Measurements from ENCODE around the gene SEMA5A.

SEMA5A gene

DNA sequence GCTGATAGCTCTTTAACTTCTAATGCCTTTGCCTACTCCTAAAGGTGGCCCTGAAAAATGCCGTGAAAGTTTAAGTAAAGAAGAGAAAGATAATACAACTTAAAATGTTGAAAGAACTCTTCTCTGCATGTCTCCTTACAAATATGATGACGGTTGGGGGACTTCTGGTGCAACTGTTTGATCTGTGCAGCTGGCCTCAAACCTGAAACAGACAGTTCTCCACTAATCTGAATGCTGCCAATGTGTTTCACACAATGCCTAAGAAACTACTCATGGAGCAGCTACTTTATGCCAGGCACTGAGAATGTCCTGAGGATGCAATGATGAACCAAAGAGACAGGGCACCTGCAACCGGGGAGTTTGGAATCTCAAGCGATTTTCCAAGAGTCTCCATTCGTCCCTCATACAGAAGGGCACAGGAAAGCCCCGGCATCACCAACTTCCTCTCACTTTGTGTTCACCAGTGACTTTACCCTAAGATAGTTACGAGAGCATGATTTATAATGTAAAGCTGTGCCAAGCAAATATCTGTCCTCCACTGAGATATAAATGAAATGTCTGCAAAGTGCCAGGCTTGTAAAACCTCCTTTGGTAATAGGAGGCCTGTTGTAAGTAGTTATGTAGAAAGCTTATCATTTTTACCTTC, 455.4 kb downstream of the SEMA5A start:
- Mint-ChIP-seq H3K27me3 (ENCODE audit: low read depth, poor library complexity) (no peaks in the 10 kb centered on the region), H3K4me1 (no peaks in the 10 kb centered on the region), H3K27ac (no peak overlapping the region), H3K4me3 (no peak overlapping the region), H3K36me3 (ENCODE audit: low read depth) (peaks cover 22% of the 10 kb centered on the region), H3K9me3 (peaks cover 17% of the 10 kb centered on the region)
- DNase-seq, result no peak
- no peak for TF ChIP-seq CTCF (IDR thresholded peaks at IDR 0.05)

GRCh38 chr5:9089893-9090292, 456.0 kb downstream of the SEMA5A start:
- H3K4me3 Mint-ChIP-seq, result no peak overlapping the region
- peaks cover 25% of the 10 kb centered on the region for H3K36me3 Mint-ChIP-seq (ENCODE audit: low read depth)
- no peaks in the 10 kb centered on the region for H3K4me1 Mint-ChIP-seq
- H3K27me3 Mint-ChIP-seq (ENCODE audit: low read depth, poor library complexity), result no peaks in the 10 kb centered on the region
- TF ChIP-seq CTCF (IDR thresholded peaks at IDR 0.05), result no peak
- H3K27ac Mint-ChIP-seq, result no peak overlapping the region
- H3K9me3 Mint-ChIP-seq, result peaks cover 22% of the 10 kb centered on the region
- no peak for DNase-seq

GRCh38 chr5:9082996-9083395, 462.9 kb downstream of the SEMA5A start:
- H3K9me3 Mint-ChIP-seq, result peaks cover 39% of the 10 kb centered on the region
- H3K4me3 Mint-ChIP-seq, result no peak overlapping the region
- no peaks in the 10 kb centered on the region for H3K4me1 Mint-ChIP-seq
- peaks cover 41% of the 10 kb centered on the region for H3K36me3 Mint-ChIP-seq (ENCODE audit: low read depth)
- no peak for TF ChIP-seq CTCF (IDR thresholded peaks at IDR 0.05)
- H3K27ac Mint-ChIP-seq, result no peak overlapping the region
- no peak for DNase-seq
- no peaks in the 10 kb centered on the region for H3K27me3 Mint-ChIP-seq (ENCODE audit: low read depth, poor library complexity)

- no peak overlapping the region for H3K4me3 Mint-ChIP-seq
- DNase-seq, result no peak
- no peaks in the 10 kb centered on the region for H3K36me3 Mint-ChIP-seq (ENCODE audit: low read depth)
- TF ChIP-seq CTCF (IDR thresholded peaks at IDR 0.05), result no peak
- peaks cover 3% of the 10 kb centered on the region for H3K4me1 Mint-ChIP-seq
- peaks cover 4% of the 10 kb centered on the region for H3K27me3 Mint-ChIP-seq (ENCODE audit: low read depth, poor library complexity)
- no peaks in the 10 kb centered on the region for H3K9me3 Mint-ChIP-seq
- H3K27ac Mint-ChIP-seq, result no peak overlapping the region
Measured at GRCh38 chr5:9072701-9073100, 473.2 kb downstream of the SEMA5A start.

DNA sequence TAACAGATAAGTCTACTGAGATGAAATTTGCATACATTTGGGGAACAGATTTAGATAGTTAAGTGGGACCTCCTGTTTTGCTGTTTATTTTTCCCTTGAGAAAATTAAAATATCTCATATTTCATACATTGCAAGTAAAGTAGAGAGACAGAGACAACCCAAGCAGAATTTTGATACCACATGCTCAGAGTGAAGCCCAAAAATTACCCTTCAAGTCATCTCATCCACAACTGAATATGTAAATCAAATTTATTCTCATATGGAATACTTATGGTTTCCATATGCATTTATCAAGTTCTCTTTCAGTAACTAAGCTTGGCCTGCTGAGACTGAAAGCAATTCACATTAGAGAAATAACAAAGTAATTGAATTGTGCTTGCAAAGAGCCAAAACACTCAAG, 474.4 kb downstream of the SEMA5A start:
- H3K9me3 Mint-ChIP-seq, result no peaks in the 10 kb centered on the region
- peaks cover 3% of the 10 kb centered on the region for H3K4me1 Mint-ChIP-seq
- no peaks in the 10 kb centered on the region for H3K36me3 Mint-ChIP-seq (ENCODE audit: low read depth)
- H3K4me3 Mint-ChIP-seq, result no peak overlapping the region
- DNase-seq, result no peak
- H3K27ac Mint-ChIP-seq, result no peak overlapping the region
- TF ChIP-seq CTCF (IDR thresholded peaks at IDR 0.05), result no peak
- peaks cover 4% of the 10 kb centered on the region for H3K27me3 Mint-ChIP-seq (ENCODE audit: low read depth, poor library complexity)

DNA sequence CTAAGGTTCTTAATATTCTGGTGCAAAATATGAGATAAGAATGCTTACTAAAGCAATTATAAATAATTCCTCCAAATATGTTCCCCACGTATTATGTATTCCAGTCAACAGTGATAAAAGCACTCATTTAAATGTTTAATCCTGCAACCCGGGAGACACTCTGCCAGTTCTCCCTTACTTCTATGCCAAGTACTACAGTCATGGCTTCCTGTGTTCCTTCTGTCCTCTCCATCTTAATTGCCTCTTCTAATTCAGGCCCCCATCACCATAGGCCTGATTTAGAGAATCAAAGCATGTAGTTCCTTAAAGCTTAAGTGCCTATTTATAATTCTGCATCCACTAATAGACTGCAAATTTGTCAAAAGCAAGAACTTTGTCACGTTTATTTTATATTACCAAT, 474.8 kb downstream of the SEMA5A start:
- no peak overlapping the region for H3K4me3 Mint-ChIP-seq
- peaks cover 7% of the 10 kb centered on the region for H3K4me1 Mint-ChIP-seq
- H3K27me3 Mint-ChIP-seq (ENCODE audit: low read depth, poor library complexity), result peaks cover 4% of the 10 kb centered on the region
- TF ChIP-seq CTCF (IDR thresholded peaks at IDR 0.05), result no peak
- H3K36me3 Mint-ChIP-seq (ENCODE audit: low read depth), result peaks cover 4% of the 10 kb centered on the region
- no peak overlapping the region for H3K27ac Mint-ChIP-seq
- no peaks in the 10 kb centered on the region for H3K9me3 Mint-ChIP-seq
- DNase-seq, result no peak

Measured in nephron progenitor cell (in vitro differentiated cells).